SW 1271 (cell line): ENCODE results near the gene SUSD4.
A peak's percentile ranks its signal among the peaks of the same experiment; 100 is the strongest.
"Not testable (repeated sequence)": the region's sequence is repeated elsewhere in the genome, so short reads cannot be mapped to it uniquely, and the experiment has no call there.

Source experiments
- DNase-seq, 2 experiments: peaks; one replicate each; lab custom pipeline; 2025; lab: John Stamatoyannopoulos, UW

Gene SUSD4

GRCh38 chr1:223251387-223251786, 112.6 kb downstream of the SUSD4 start:
- DNase-seq = not testable (repeated sequence)

- no peak for DNase-seq
These were observed 113.4 kb downstream of the SUSD4 start for GRCh38 chr1:223250632-223251015.

GRCh38 chr1:223249854-223250631, 113.9 kb downstream of the SUSD4 start:
- no peak for DNase-seq

- DNase-seq = no peak
These were observed 115.2 kb downstream of the SUSD4 start for GRCh38 chr1:223248770-223249140.

GRCh38 chr1:223248001-223248769, 115.8 kb downstream of the SUSD4 start:
- DNase-seq = no peak

- DNase-seq = no peak
These were observed 117.4 kb downstream of the SUSD4 start for GRCh38 chr1:223246476-223247112.

- DNase-seq = no peak
These were observed 118.0 kb downstream of the SUSD4 start for GRCh38 chr1:223245983-223246382.

- DNase-seq = no peak
These were observed 118.6 kb downstream of the SUSD4 start for GRCh38 chr1:223245411-223245810.

- DNase-seq = no peak
These were observed 119.4 kb downstream of the SUSD4 start for GRCh38 chr1:223244366-223245103.

- no peak for DNase-seq
These were observed 120.4 kb downstream of the SUSD4 start for GRCh38 chr1:223243441-223244050.

GRCh38 chr1:223242971-223243370, 121.0 kb downstream of the SUSD4 start:
- DNase-seq = no peak

- DNase-seq = no peak
These were observed 121.5 kb downstream of the SUSD4 start for GRCh38 chr1:223242382-223242955.

- no peak for DNase-seq
These were observed 123.9 kb downstream of the SUSD4 start for GRCh38 chr1:223240122-223240521.

GRCh38 chr1:223235091-223235490, 128.9 kb downstream of the SUSD4 start:
- DNase-seq = no peak

GRCh38 chr1:223234534-223234933, 129.4 kb downstream of the SUSD4 start:
- DNase-seq = no peak

GRCh38 chr1:223234170-223234514, 129.8 kb downstream of the SUSD4 start:
- DNase-seq = no peak

GRCh38 chr1:223233410-223234169, 130.4 kb downstream of the SUSD4 start:
- DNase-seq = peak; percentile 31 to 75

GRCh38 chr1:223233019-223233409, 131.0 kb downstream of the SUSD4 start:
- DNase-seq = no peak

GRCh38 chr1:223231581-223231980, 132.4 kb downstream of the SUSD4 start:
- DNase-seq = no peak

- DNase-seq = no peak
These were observed 132.9 kb downstream of the SUSD4 start for GRCh38 chr1:223231011-223231572.
